ENCODE data around the gene ANKS4B.
"Not testable (repeated sequence)": the region's sequence is repeated elsewhere in the genome, so short reads cannot be mapped to it uniquely, and the experiment has no call there.

The ANKS4B gene, protein sequence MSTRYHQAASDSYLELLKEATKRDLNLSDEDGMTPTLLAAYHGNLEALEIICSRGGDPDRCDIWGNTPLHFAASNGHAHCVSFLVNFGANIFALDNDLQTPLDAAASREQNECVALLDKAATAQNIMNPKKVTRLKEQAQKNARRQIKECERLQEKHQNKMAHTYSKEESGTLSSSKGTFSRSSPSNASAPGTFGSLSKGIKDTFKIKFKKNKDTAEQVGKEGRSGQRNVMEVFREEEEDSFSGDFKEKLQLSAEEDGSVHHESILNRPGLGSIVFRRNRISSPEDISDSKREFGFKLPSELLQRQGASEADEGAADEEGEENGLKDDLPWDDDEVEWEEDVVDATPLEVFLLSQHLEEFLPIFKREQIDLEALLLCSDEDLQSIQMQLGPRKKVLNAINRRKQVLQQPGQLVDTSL

DNA sequence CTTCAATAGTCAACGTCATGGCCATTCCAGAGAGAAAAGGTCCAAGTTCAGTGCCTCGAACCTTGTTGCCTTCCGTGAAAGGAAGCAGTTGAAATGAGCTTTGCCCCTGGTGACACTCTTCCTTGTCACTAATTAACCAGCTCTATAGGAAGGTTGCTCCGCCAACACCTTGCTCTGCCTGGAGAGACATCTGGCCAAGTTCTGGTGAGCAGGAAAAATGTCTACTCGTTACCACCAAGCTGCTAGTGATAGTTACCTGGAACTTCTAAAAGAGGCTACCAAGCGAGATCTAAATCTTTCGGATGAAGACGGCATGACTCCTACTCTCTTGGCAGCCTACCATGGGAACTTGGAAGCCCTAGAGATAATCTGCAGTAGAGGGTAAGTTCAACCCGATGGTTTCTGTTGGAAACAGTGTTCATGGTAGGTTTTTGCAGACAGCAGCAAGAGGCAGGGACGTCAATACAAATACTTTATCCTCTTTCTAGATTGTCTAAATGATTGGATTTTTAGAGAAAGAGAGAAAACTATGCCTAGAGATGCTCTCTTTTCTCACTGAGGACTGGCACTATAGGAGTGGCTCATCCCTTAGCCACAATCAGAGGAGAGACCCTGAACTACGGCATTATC is at the start of gene ANKS4B:
Gene ANKS4B, plus strand, starts transcription at position 179 of the 630 bp plus-strand sequence. Its CDS starts 39 bp downstream, at position 218.
- DNase-seq: no peak

- DNase-seq: no peak
Measured at GRCh38 chr16:21183995-21184394, 49.5 kb upstream of the ANKS4B start.

DNA sequence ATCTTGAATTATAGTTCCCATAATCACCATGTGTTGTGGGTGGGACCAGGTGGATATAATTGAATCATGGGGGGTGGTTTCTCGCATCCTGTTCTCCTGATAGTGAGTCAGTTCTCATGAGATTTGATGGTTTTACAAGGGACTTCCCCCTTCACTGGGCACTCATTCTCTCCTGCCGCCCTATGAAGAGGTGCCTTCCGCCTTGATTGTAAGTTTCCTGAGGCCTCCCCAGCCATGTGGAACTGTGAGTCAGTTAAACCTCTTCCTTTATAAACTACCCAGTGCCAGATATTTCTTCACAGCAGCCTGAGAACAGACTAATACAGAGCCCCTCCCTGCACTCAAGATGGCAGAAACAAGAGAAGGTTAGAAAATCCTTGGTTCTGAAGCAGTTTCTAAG is 48.7 kb upstream of the ANKS4B start:
- no peak for DNase-seq

DNA sequence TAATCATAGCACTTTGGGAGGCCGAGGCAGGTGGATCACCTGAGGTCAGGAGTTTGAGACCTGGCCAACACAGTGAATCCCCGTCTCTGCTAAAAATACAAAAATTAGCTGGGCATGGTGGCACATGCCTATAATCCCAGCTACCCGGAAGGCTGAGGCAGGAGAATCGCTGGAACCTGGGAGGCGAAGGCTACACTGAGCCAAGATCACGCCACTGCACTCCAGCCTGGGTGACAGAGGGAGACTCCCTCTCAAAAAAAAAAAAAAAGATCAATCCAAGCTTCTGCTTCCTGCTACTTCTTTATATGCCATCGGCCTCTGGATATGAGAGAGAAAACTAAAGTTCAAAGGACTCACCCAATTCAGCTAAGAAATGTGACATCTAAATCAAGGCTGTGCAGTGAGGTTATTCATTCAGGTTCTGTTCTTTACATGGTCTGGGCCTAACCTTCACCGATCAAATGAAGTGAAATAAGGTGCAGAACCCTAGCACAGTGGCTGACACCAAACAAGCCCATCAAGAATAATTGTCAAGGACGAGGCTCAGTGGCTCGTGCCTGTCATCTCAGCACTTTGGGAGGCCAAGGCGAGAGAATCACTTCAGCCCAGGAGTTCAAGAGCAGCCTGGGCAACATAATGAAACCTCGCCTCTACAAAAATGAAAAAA is 47.7 kb upstream of the ANKS4B start:
- DNase-seq: no peak

DNA sequence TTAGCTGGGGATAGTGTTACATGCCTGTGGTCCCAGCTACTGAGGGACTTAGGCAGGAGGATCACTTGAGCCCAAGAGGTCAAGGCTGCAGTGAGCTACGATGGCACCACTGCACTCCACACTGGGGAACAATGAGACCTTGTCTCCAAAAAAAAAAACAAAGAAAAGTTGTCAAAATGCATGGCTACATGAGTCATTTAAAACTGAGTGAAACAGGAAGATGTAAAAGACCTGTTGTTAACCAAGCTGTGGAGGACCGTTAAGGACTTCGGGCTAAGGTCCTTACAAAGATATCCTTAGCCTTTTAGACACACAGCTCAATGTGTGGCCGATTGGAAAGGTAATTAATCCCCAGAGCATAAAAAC is 47.2 kb upstream of the ANKS4B start:
- no peak for DNase-seq

- no peak for DNase-seq
Measured at GRCh38 chr16:21189311-21189710, 44.2 kb upstream of the ANKS4B start.

DNA sequence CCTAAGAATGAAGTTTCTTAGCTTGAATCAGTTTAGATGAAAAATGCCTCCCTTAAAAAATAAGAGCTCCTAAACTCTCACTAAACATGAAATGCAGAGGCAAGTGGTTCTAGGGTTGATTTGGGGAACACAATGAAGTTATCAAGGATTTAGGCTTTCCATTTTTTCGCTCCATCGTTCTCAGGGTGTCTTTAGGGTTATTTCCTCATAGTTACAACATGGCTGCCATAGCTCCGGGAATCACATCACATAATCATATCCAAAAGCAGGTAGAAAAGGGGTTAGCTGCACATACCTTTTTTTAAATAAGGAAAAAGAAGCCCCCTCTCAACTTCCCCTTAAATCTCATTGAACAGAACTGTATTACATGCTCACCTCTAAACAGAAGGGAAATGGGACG is 43.5 kb upstream of the ANKS4B start:
- no peak for DNase-seq

GRCh38 chr16:21190599-21190998 is 42.9 kb upstream of the ANKS4B start:
- no peak for DNase-seq

GRCh38 chr16:21192991-21193390 is 40.5 kb upstream of the ANKS4B start:
- no peak for DNase-seq

DNA sequence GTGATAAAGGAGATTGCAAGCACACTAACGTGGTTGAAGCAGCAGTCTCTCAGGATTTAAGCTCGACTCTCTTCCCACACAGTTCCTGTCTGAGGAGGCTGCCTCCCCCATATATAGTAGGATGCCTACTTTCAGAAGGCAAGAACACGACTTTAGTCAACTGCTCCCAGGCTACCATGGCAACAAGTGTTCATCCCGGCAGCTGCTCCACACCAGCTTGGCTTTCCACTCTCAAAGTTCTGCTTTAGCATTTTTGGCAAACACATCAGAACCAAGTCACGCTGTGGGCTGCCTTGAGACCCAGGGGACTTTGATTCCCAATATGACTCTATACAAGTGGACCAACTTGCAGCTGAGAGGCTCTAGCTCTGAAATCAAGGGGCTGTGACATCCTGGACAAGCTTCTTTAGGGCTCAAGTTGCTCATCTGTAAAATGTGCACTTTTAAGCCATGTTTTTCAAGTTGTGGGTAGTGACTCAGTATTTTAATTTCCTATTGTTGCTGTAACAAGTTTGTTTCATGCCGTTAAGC is 38.7 kb upstream of the ANKS4B start:
- no peak for DNase-seq

GRCh38 chr16:21195330-21195729 is 38.2 kb upstream of the ANKS4B start:
- DNase-seq: not testable (repeated sequence)

DNA sequence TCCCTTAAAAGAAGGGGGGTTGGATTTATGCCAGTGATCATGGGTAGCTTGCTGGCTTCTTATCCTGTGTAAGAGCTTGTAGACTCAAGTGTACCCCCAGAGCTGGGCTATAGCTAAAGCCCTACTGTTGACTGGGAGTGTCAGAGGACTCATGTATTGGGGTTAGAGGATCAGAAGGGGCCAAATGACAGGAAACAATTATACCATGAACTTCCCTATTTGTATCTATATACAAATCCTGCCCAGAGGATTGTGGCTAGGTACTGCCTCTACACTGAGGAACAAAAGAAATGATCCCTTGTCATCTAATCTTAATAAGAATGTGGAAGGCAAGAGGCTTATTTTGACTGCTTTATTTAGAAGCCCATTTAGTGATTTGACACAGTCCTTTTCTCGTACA is 36.4 kb upstream of the ANKS4B start:
- no peak for DNase-seq

- no peak for DNase-seq
Measured at GRCh38 chr16:21197621-21198020, 35.9 kb upstream of the ANKS4B start.

DNA sequence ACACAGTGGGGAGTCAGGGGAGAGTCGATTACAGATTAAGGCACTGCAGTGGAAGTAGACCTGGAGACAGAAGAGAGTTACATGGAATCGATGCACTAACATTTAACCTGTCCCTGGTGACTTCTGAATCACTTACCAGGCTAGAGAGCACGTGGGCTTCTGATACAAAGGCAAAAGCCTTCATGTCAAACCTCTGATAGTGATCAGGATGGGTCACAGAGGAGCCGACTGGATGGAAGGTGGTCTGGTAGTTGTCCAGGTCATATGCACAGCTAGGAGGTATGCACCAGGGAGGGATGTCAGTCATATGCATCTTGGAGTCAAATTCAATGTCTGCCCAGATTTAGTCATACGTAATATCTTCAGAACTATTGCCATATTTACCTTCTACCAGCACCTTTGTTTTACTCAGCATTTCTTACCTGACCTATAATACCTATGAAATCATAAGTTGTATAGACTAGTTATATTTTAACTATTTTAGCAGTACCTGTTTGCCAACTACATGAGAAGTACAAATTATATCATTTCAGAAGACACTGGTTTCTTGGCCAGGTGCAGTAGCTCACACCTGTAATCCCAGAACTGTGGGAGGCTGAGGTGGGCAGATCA is 33.8 kb upstream of the ANKS4B start:
- no peak for DNase-seq

DNA sequence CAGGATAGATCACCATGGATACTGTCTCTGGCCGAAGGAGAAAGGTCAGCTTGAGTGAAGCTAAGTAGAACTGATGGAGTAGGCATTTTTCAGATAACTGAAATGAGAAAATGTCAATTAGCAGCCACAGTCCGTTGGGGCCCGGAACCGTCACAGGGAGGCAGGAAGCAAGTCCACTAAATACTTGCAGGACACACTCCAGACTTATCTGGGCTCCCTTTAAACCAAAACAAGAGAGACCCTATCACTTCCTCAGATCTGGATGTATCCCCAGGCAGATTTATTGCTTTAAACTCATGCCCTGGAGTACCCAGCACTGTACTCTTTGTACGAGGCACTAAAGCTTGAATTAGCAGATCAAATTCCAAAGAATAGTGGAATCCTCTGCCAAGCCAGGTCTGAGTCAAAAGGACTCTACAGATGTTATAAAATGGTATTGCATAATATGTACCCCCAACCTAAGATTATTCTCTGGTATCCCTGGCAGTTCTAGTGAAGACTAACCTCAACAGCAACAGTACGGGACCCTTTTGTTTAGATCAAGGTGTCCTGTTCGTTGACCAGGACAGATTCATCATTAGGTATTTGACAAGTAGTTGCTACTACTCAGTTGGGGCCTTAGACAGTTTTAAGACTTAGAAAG is 30.2 kb upstream of the ANKS4B start:
- DNase-seq: no peak

- DNase-seq: no peak
Measured at GRCh38 chr16:21205303-21205702, 28.2 kb upstream of the ANKS4B start.

GRCh38 chr16:21206550-21206949 is 26.9 kb upstream of the ANKS4B start:
- no peak for DNase-seq

- DNase-seq: no peak
Measured at GRCh38 chr16:21208446-21209230, 24.9 kb upstream of the ANKS4B start.

GRCh38 chr16:21211486-21211885 is 22.0 kb upstream of the ANKS4B start, which contains the start of gene ZP2:
Gene ZP2, minus strand, starts transcription at chr16:21211574. Its CDS starts 27 bp downstream, at chr16:21211547.
- DNase-seq: no peak

GRCh38 chr16:21214086-21214485 is 19.4 kb upstream of the ANKS4B start:
- no peak for DNase-seq

DNA sequence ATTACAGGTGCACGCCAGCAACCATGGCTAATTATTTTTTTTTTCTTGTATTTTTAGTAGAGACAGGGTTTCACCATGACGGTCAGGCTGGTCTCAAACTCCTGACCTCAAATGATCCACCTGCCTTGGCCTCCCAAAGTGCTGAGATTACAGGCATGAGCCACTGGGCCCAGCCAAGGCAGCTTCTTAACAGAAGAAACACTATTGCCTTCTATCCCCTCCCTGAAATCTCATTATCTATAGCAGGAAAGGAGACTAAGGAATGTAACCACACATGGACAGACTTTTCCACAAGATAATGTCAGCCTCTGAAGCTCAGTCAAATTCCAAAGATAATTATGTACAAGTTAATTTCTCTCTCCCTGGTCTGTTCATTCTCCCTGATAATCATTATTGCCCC is 16.4 kb upstream of the ANKS4B start:
- DNase-seq: no peak

- no peak for DNase-seq
Measured at GRCh38 chr16:21218153-21218552, 15.3 kb upstream of the ANKS4B start.

Data from hematopoietic multipotent progenitor cell treated with erythropoietin and hydrocortisone succinate and interleukin-3 and kit ligand, for 8 days (in vitro differentiated cells).